Retina (tissue), 1 donor: ENCODE data around the gene ZNF749.
"Not testable (repeated sequence)": the region's sequence is repeated elsewhere in the genome, so short reads cannot be mapped to it uniquely, and the experiment has no call there.

ENCODE experiments used
- DNase-seq: peaks from one replicate; pipeline ENCODE4 v3.0.0-alpha.2; 2016

Gene ZNF749

GRCh38 chr19:57473646-57474045, 38.5 kb downstream of the ZNF749 start:
- DNase-seq, result no peak

- peak; percentile 95 for DNase-seq
These were observed 42.3 kb downstream of the ZNF749 start, which contains the start of gene ZNF772 for GRCh38 chr19:57477191-57478008. Gene ZNF772 (minus strand): TSS chr19:57477566. CDS start chr19:57477309, 257 bp downstream.

- peak; percentile 93 for DNase-seq
These were observed 52.6 kb downstream of the ZNF749 start, which contains the start of gene ZNF419 for GRCh38 chr19:57487477-57488298. Gene ZNF419 (plus strand): TSS chr19:57487750. CDS start chr19:57487951, 201 bp downstream.

- not testable (repeated sequence) for DNase-seq
These were observed 53.1 kb downstream of the ZNF749 start for GRCh38 chr19:57488299-57488644.
